Activated T-cell treated with anti-CD3 and anti-CD28 coated beads, Interleukin-2, amount 50 U/mL, for 72 hours (primary cell): Measurements from ENCODE around the gene TIAM2. TPM values are rescaled to one million over a fixed set of nuclear protein-coding genes. Genes with fewer than 3 reads are reported as not detected.
A peak's percentile ranks its signal among the peaks of the same experiment; 100 is the strongest.

ENCODE experiments used
- ATAC-seq, 2 donors: fragments of 150-1000 bp; cut with Tn5 transposase; replicated peaks in 1 of 2; 2 replicates each; pipeline ENCODE4 v1.10.0; 2021; ENCODE audit warnings: moderate library complexity in 2 of 2, mild to moderate bottlenecking in 1 of 2
- DNase-seq, 2 donors: peaks; one replicate each; pipeline ENCODE4 v3.0.0; 2021 to 2022; ENCODE audit warnings: mixed read lengths in 1 of 2
- H3K27ac Mint-ChIP-seq: one replicate; pipeline ENCODE4 v1.8.0; 2022; ENCODE audit warnings: mild to moderate bottlenecking, moderate library complexity, mixed read lengths
- H3K27me3 Mint-ChIP-seq: one replicate; pipeline ENCODE4 v1.8.0; 2022; ENCODE audit warnings: low read depth, mixed read lengths
- H3K36me3 Mint-ChIP-seq, 2 donors: one replicate each; pipeline ENCODE4 v1.8.0; 2022; ENCODE audit warnings: mixed read lengths in 2 of 2, mild to moderate bottlenecking in 1 of 2; ENCODE audit not compliant: insufficient read depth in 2 of 2
- H3K4me1 Mint-ChIP-seq: one replicate; pipeline ENCODE4 v1.8.0; 2022; ENCODE audit warnings: low read depth, mixed read lengths
- H3K4me3 Mint-ChIP-seq, 2 donors: one replicate each; pipeline ENCODE4 v1.8.0; 2022; ENCODE audit warnings: mild to moderate bottlenecking in 2 of 2, mixed read lengths in 2 of 2, moderate library complexity in 2 of 2
- H3K9me3 Mint-ChIP-seq, 2 donors: one replicate each; pipeline ENCODE4 v1.8.0; 2022; ENCODE audit warnings: mixed read lengths in 2 of 2
- total RNA-seq, 2 donors: library from RNA; stranded (reverse); gene quantifications; one replicate each; pipeline ENCODE4 v1.2.3, GENCODE V29; 2022

Gene TIAM2
- total RNA-seq, 2 donors from 2014 or later: 8.3 to 9.7 TPM

- Mint-ChIP-seq H3K4me3 (no peak overlapping the region), H3K27me3 (no peaks in the 10 kb centered on the region), H3K36me3 (peaks cover 4 to 7% of the 10 kb centered on the region in 2 donors), H3K27ac (no peak overlapping the region), H3K9me3 (no peaks in the 10 kb centered on the region), H3K4me1 (peaks cover 67% of the 10 kb centered on the region)
- ATAC-seq (no peak), DNase-seq (no peak)
Measured at GRCh38 chr6:155146205-155146604, 151.1 kb downstream of the TIAM2 start.

GRCh38 chr6:155147958-155148663, 153.0 kb downstream of the TIAM2 start:
- Mint-ChIP-seq H3K9me3 (no peaks in the 10 kb centered on the region), H3K36me3 (peaks cover 4 to 7% of the 10 kb centered on the region in 2 donors), H3K27ac (no peak overlapping the region), H3K4me1 (peaks cover 64% of the 10 kb centered on the region), H3K4me3 (no peak overlapping the region), H3K27me3 (no peaks in the 10 kb centered on the region)
- DNase-seq (no peak), ATAC-seq (peak; percentile 36 to 58)

GRCh38 chr6:155150967-155151671, 156.0 kb downstream of the TIAM2 start:
- Mint-ChIP-seq H3K9me3 (no peaks in the 10 kb centered on the region), H3K36me3 (peaks cover 2 to 3% of the 10 kb centered on the region in 2 donors), H3K4me3 (no peak overlapping the region), H3K27ac (no peak overlapping the region), H3K27me3 (no peaks in the 10 kb centered on the region), H3K4me1 (peaks cover 79% of the 10 kb centered on the region)
- DNase-seq: no peak
- no peak for ATAC-seq

GRCh38 chr6:155152211-155153076, 157.3 kb downstream of the TIAM2 start:
- Mint-ChIP-seq H3K36me3 (peaks cover 2 to 3% of the 10 kb centered on the region in 2 donors), H3K4me3 (no peak overlapping the region), H3K27ac (no peak overlapping the region), H3K27me3 (no peaks in the 10 kb centered on the region), H3K9me3 (no peaks in the 10 kb centered on the region), H3K4me1 (peaks cover 92% of the 10 kb centered on the region)
- ATAC-seq: no peak
- DNase-seq: no peak

- Mint-ChIP-seq H3K36me3 (no peaks in the 10 kb centered on the region), H3K27ac (peak overlapping the region; percentile 95), H3K4me1 (peaks cover 94% of the 10 kb centered on the region), H3K4me3 (peak overlapping the region; percentile 25 to 79), H3K27me3 (no peaks in the 10 kb centered on the region), H3K9me3 (no peaks in the 10 kb centered on the region)
- peak; percentile 82 to 87 for ATAC-seq
- DNase-seq: peak; percentile 53 to 57
Measured at GRCh38 chr6:155154158-155154830, 159.2 kb downstream of the TIAM2 start.

- H3K27me3 Mint-ChIP-seq: no peaks in the 10 kb centered on the region
- no peak overlapping the region for H3K27ac Mint-ChIP-seq
- peaks cover 5 to 7% of the 10 kb centered on the region in 2 donors for H3K36me3 Mint-ChIP-seq
- DNase-seq: no peak
- ATAC-seq: peak in 1 of 2 donors; percentile 18
- peak overlapping the region; percentile 37 to 44 for H3K4me3 Mint-ChIP-seq
- H3K4me1 Mint-ChIP-seq: peaks cover 89% of the 10 kb centered on the region
- peaks cover 0 to 6% of the 10 kb centered on the region in 2 donors for H3K9me3 Mint-ChIP-seq
Measured at GRCh38 chr6:155155787-155156447, 160.8 kb downstream of the TIAM2 start.

- Mint-ChIP-seq H3K9me3 (peaks cover under 1 to 7% of the 10 kb centered on the region in 2 donors), H3K36me3 (peaks cover 7 to 14% of the 10 kb centered on the region in 2 donors), H3K27me3 (no peaks in the 10 kb centered on the region), H3K4me3 (no peak overlapping the region), H3K27ac (no peak overlapping the region), H3K4me1 (peaks cover 80% of the 10 kb centered on the region)
- DNase-seq (no peak), ATAC-seq (no peak)
Measured at GRCh38 chr6:155157101-155157500, 162.0 kb downstream of the TIAM2 start.

- Mint-ChIP-seq H3K9me3 (peaks cover 1 to 8% of the 10 kb centered on the region in 2 donors), H3K36me3 (peaks cover 8 to 15% of the 10 kb centered on the region in 2 donors)
Measured at GRCh38 chr6:155158030-155158843, 163.1 kb downstream of the TIAM2 start.

GRCh38 chr6:155162682-155163081, 167.6 kb downstream of the TIAM2 start:
- ATAC-seq (no peak), DNase-seq (no peak)
- H3K4me1 Mint-ChIP-seq: peaks cover 40% of the 10 kb centered on the region
- peaks cover 8 to 21% of the 10 kb centered on the region in 2 donors for H3K36me3 Mint-ChIP-seq
- no peak overlapping the region for H3K27ac Mint-ChIP-seq
- H3K4me3 Mint-ChIP-seq: no peak overlapping the region
- H3K27me3 Mint-ChIP-seq: no peaks in the 10 kb centered on the region
- H3K9me3 Mint-ChIP-seq: peaks cover 1 to 8% of the 10 kb centered on the region in 2 donors

More at GRCh38 chr6:155158030-155158843, 163.1 kb downstream of the TIAM2 start:
- peak overlapping the region; percentile 42 to 63 for H3K4me3 Mint-ChIP-seq
- peak overlapping the region; percentile 67 for H3K27ac Mint-ChIP-seq
- peaks cover 68% of the 10 kb centered on the region for H3K4me1 Mint-ChIP-seq
- no peaks in the 10 kb centered on the region for H3K27me3 Mint-ChIP-seq
- no peak for ATAC-seq
- no peak for DNase-seq

GRCh38 chr6:155163601-155164000, 168.5 kb downstream of the TIAM2 start:
- Mint-ChIP-seq H3K27ac (no peak overlapping the region), H3K9me3 (peaks cover 1 to 8% of the 10 kb centered on the region in 2 donors), H3K36me3 (peaks cover 8 to 21% of the 10 kb centered on the region in 2 donors), H3K4me1 (peaks cover 31% of the 10 kb centered on the region), H3K27me3 (no peaks in the 10 kb centered on the region), H3K4me3 (no peak overlapping the region)
- no peak for ATAC-seq
- DNase-seq: no peak

GRCh38 chr6:155165029-155165710, 170.1 kb downstream of the TIAM2 start:
- ATAC-seq (no peak), DNase-seq (no peak)
- Mint-ChIP-seq H3K4me1 (peaks cover 29% of the 10 kb centered on the region), H3K9me3 (peaks cover 1 to 4% of the 10 kb centered on the region in 2 donors), H3K36me3 (peaks cover 4 to 21% of the 10 kb centered on the region in 2 donors), H3K27me3 (no peaks in the 10 kb centered on the region), H3K27ac (no peak overlapping the region), H3K4me3 (no peak overlapping the region)
